SK-N-SH (cell line): ENCODE measurements around the gene MAP3K5.
A peak's percentile ranks its signal among the peaks of the same experiment; 100 is the strongest.

Experiments used
- CHD2 ChIP-seq: fragments of 150-350 bp; IDR thresholded peaks from 2 replicates; pipeline ENCODE4 v1.6.1; 2018; ENCODE audit warnings: low read length; ENCODE audit not compliant: partially characterized antibody
- EP300 ChIP-seq, 2 experiments: IDR thresholded peaks; 2 replicates each; pipeline versions ENCODE4 v1.4.0 to v1.6.1; 2012; ENCODE audit warnings: borderline replicate concordance in 1 of 2, low read depth in 1 of 2, low read length in 1 of 2
- EZH2phosphoT487 ChIP-seq: fragments of 200-600 bp; sonication (generic); IDR thresholded peaks from 2 replicates; pipeline ENCODE4 v1.6.1; 2017; ENCODE audit warnings: low read depth, mixed run types, mild to moderate bottlenecking, antibody characterized with exemption, moderate library complexity, borderline replicate concordance
- FOXM1 ChIP-seq: IDR thresholded peaks from 2 replicates; pipeline ENCODE4 v1.4.0; 2012; ENCODE audit warnings: low read depth, mild to moderate bottlenecking
- GABPA ChIP-seq: IDR thresholded peaks from 2 replicates; pipeline ENCODE4 v1.4.0; 2012; ENCODE audit warnings: low read depth, mild to moderate bottlenecking
- NFIC ChIP-seq: IDR thresholded peaks from 2 replicates; pipeline ENCODE4 v1.4.0; 2012; ENCODE audit warnings: borderline replicate concordance
- POLR2AphosphoS5 ChIP-seq: IDR thresholded peaks from 2 replicates; pipeline ENCODE4 v1.6.1; 2012; ENCODE audit warnings: low read depth, low read length
- RAD21 ChIP-seq: IDR thresholded peaks from 2 replicates; pipeline ENCODE4 v1.6.1; 2012; ENCODE audit warnings: mild to moderate bottlenecking, low read length
- RXRA ChIP-seq: IDR thresholded peaks from 2 replicates; pipeline ENCODE4 v1.4.0; 2012; ENCODE audit warnings: low read depth, mild to moderate bottlenecking, borderline replicate concordance
- TAF1 ChIP-seq: IDR thresholded peaks from 2 replicates; pipeline ENCODE4 v1.6.1; 2012; ENCODE audit warnings: low read depth, mild to moderate bottlenecking, low read length, moderate library complexity, borderline replicate concordance
- TF ChIP-seq, protein P1 (sequence below): fragments of 200-600 bp; sonication (generic); IDR thresholded peaks from 2 replicates; pipeline ENCODE4 v1.6.1; 2017; ENCODE audit warnings: antibody characterized with exemption, mild to moderate bottlenecking, moderate library complexity
- TF ChIP-seq, protein P2 (sequence below): fragments of 150-350 bp; IDR thresholded peaks from 2 replicates; pipeline ENCODE4 v1.6.1; 2017; ENCODE audit warnings: antibody characterized with exemption, low read length, low read depth, borderline replicate concordance

- TF ChIP-seq RAD21 = peak; percentile 92
- TF ChIP-seq EZH2phosphoT487 = no peak
- TF ChIP-seq, protein P1, sequence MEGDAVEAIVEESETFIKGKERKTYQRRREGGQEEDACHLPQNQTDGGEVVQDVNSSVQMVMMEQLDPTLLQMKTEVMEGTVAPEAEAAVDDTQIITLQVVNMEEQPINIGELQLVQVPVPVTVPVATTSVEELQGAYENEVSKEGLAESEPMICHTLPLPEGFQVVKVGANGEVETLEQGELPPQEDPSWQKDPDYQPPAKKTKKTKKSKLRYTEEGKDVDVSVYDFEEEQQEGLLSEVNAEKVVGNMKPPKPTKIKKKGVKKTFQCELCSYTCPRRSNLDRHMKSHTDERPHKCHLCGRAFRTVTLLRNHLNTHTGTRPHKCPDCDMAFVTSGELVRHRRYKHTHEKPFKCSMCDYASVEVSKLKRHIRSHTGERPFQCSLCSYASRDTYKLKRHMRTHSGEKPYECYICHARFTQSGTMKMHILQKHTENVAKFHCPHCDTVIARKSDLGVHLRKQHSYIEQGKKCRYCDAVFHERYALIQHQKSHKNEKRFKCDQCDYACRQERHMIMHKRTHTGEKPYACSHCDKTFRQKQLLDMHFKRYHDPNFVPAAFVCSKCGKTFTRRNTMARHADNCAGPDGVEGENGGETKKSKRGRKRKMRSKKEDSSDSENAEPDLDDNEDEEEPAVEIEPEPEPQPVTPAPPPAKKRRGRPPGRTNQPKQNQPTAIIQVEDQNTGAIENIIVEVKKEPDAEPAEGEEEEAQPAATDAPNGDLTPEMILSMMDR = peak; percentile 83
- TF ChIP-seq NFIC = peak; percentile 18; the same call in 1 of the 2 replicates
- no peak for TF ChIP-seq EP300 (IDR thresholded peaks at IDR 0.05; ENCODE audit: borderline replicate concordance in 1 of 2, low read depth in 1 of 2, low read length in 1 of 2)
- no peak for TF ChIP-seq FOXM1
- TF ChIP-seq, protein P2, sequence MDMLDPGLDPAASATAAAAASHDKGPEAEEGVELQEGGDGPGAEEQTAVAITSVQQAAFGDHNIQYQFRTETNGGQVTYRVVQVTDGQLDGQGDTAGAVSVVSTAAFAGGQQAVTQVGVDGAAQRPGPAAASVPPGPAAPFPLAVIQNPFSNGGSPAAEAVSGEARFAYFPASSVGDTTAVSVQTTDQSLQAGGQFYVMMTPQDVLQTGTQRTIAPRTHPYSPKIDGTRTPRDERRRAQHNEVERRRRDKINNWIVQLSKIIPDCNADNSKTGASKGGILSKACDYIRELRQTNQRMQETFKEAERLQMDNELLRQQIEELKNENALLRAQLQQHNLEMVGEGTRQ = no peak
- TF ChIP-seq POLR2AphosphoS5 = no peak
- TF ChIP-seq TAF1 = no peak
- peak; percentile 32 for TF ChIP-seq CHD2
- no peak for TF ChIP-seq GABPA
- TF ChIP-seq RXRA = no peak
Observed at GRCh38 chr6:136643850-136644596, 148.3 kb downstream of the MAP3K5 start.
